Skeletal muscle tissue (tissue), 3 donors: ENCODE measurements around the gene LASP1NB.
A peak's percentile ranks its signal among the peaks of the same experiment; 100 is the strongest.
"Not testable (repeated sequence)": the region's sequence is repeated elsewhere in the genome, so short reads cannot be mapped to it uniquely, and the experiment has no call there.

Source experiments
- H3K27ac ChIP-seq: one replicate; pipeline ENCODE4 v1.7.0; 2013; ENCODE audit warnings: mild to moderate bottlenecking, low read depth, low read length, inconsistent platforms
- H3K27me3 ChIP-seq, 3 donors: one replicate each; pipeline ENCODE4 v1.7.0; 2013; ENCODE audit warnings: low read length in 3 of 3; ENCODE audit not compliant: control insufficient read depth in 3 of 3, insufficient read depth in 3 of 3
- H3K36me3 ChIP-seq, 3 donors: one replicate each; pipeline ENCODE4 v1.7.0; 2013; ENCODE audit warnings: low read length in 3 of 3; ENCODE audit not compliant: control insufficient read depth in 3 of 3, insufficient read depth in 3 of 3
- H3K4me1 ChIP-seq, 3 donors: one replicate each; pipeline ENCODE4 v1.7.0; 2013; ENCODE audit warnings: low read length in 3 of 3, mild to moderate bottlenecking in 3 of 3; ENCODE audit not compliant: control insufficient read depth in 3 of 3, insufficient read depth in 3 of 3
- H3K4me3 ChIP-seq, 3 donors: one replicate each; pipeline ENCODE4 v1.7.0; 2013; ENCODE audit warnings: low read length in 3 of 3
- H3K9ac ChIP-seq, 3 donors: one replicate each; pipeline ENCODE4 v1.7.0; 2013; ENCODE audit warnings: low read length in 3 of 3, mild to moderate bottlenecking in 3 of 3, moderate library complexity in 2 of 3, low read depth in 1 of 3
- H3K9me3 ChIP-seq, 3 donors: one replicate each; pipeline ENCODE4 v1.7.0; 2013; ENCODE audit warnings: low read length in 3 of 3; ENCODE audit not compliant: control insufficient read depth in 3 of 3
- donor health status: Osteomylitis.

The LASP1NB gene

GRCh38 chr17:38958326-38958725 lies 32.9 kb downstream of the LASP1NB start:
- no peaks in the 10 kb centered on the region for H3K4me1 ChIP-seq
- H3K4me3 ChIP-seq = no peak overlapping the region
- H3K9me3 ChIP-seq = no peaks in the 10 kb centered on the region
- H3K9ac ChIP-seq = no peak overlapping the region
- H3K36me3 ChIP-seq = no peaks in the 10 kb centered on the region
- no peak overlapping the region for H3K27ac ChIP-seq
- H3K27me3 ChIP-seq = no peaks in the 10 kb centered on the region

- no peak overlapping the region for H3K9ac ChIP-seq
- H3K4me1 ChIP-seq = no peaks in the 10 kb centered on the region
- no peaks in the 10 kb centered on the region for H3K9me3 ChIP-seq
- no peak overlapping the region for H3K27ac ChIP-seq
- no peaks in the 10 kb centered on the region for H3K27me3 ChIP-seq
- no peaks in the 10 kb centered on the region for H3K36me3 ChIP-seq
- H3K4me3 ChIP-seq = no peak overlapping the region
Observed at GRCh38 chr17:38958756-38959155, 33.3 kb downstream of the LASP1NB start.

GRCh38 chr17:38959508-38959907 lies 34.1 kb downstream of the LASP1NB start:
- Histone ChIP-seq H3K4me1 (no peaks in the 10 kb centered on the region), H3K9me3 (no peaks in the 10 kb centered on the region), H3K27ac (no peak overlapping the region), H3K36me3 (no peaks in the 10 kb centered on the region), H3K27me3 (no peaks in the 10 kb centered on the region), H3K9ac (no peak overlapping the region), H3K4me3 (no peak overlapping the region)

- Histone ChIP-seq H3K9ac (no peak overlapping the region), H3K27me3 (no peaks in the 10 kb centered on the region), H3K4me3 (no peak overlapping the region), H3K27ac (no peak overlapping the region), H3K9me3 (no peaks in the 10 kb centered on the region), H3K36me3 (no peaks in the 10 kb centered on the region), H3K4me1 (no peaks in the 10 kb centered on the region)
Observed at GRCh38 chr17:38960402-38960801, 35.0 kb downstream of the LASP1NB start.

- Histone ChIP-seq H3K9ac (no peak overlapping the region), H3K4me3 (no peak overlapping the region), H3K27ac (no peak overlapping the region), H3K27me3 (no peaks in the 10 kb centered on the region), H3K4me1 (no peaks in the 10 kb centered on the region), H3K9me3 (no peaks in the 10 kb centered on the region), H3K36me3 (no peaks in the 10 kb centered on the region)
Observed at GRCh38 chr17:38961413-38961812, 36.0 kb downstream of the LASP1NB start.

GRCh38 chr17:38967290-38967738 lies 41.9 kb downstream of the LASP1NB start, which contains the start of gene FBXO47:
Gene FBXO47, minus strand, starts transcription at chr17:38967403. Its CDS starts 4,378 bp downstream, at chr17:38963025.
- Histone ChIP-seq H3K9ac (peak within 1 kb of the TSS; percentile 67 to 83 (median 81)), H3K4me3 (peak within 1 kb of the TSS; percentile 68 to 77 (median 72)), H3K4me1 (peaks cover 0 to 4% (median 3%) of the 10 kb centered on the region in 3 donors), H3K27ac (peak within 1 kb of the TSS; percentile 69), H3K36me3 (no peaks in the 10 kb centered on the region), H3K9me3 (no peaks in the 10 kb centered on the region), H3K27me3 (peaks cover 0 to 4% (median 0%) of the 10 kb centered on the region in 3 donors)

- no peak overlapping the region for H3K9ac ChIP-seq
- H3K9me3 ChIP-seq = no peaks in the 10 kb centered on the region
- peaks cover 0 to 4% (median 3%) of the 10 kb centered on the region in 3 donors for H3K4me1 ChIP-seq
- H3K4me3 ChIP-seq = no peak overlapping the region
- peaks cover 0 to 4% (median 0%) of the 10 kb centered on the region in 3 donors for H3K27me3 ChIP-seq
- H3K27ac ChIP-seq = no peak overlapping the region
- H3K36me3 ChIP-seq = no peaks in the 10 kb centered on the region
Observed at GRCh38 chr17:38969281-38969680, 43.9 kb downstream of the LASP1NB start.

GRCh38 chr17:38970128-38970527 lies 44.7 kb downstream of the LASP1NB start:
- H3K27ac ChIP-seq = no peak overlapping the region
- H3K9me3 ChIP-seq = no peaks in the 10 kb centered on the region
- peaks cover 0 to 4% (median 0%) of the 10 kb centered on the region in 3 donors for H3K27me3 ChIP-seq
- H3K36me3 ChIP-seq = no peaks in the 10 kb centered on the region
- peaks cover 0 to 4% (median 3%) of the 10 kb centered on the region in 3 donors for H3K4me1 ChIP-seq
- no peak overlapping the region for H3K4me3 ChIP-seq
- no peak overlapping the region for H3K9ac ChIP-seq

GRCh38 chr17:38970804-38971203 lies 45.4 kb downstream of the LASP1NB start:
- Histone ChIP-seq H3K9ac (no peak overlapping the region), H3K36me3 (no peaks in the 10 kb centered on the region)

GRCh38 chr17:38976187-38976551 lies 50.8 kb downstream of the LASP1NB start:
- H3K4me3 ChIP-seq, H3K36me3 ChIP-seq, H3K27ac ChIP-seq, H3K4me1 ChIP-seq, H3K9ac ChIP-seq, H3K27me3 ChIP-seq, H3K9me3 ChIP-seq: not testable (repeated sequence)

More at GRCh38 chr17:38970804-38971203, 45.4 kb downstream of the LASP1NB start:
- Histone ChIP-seq H3K27me3 (peaks cover 0 to 4% (median 0%) of the 10 kb centered on the region in 3 donors), H3K9me3 (no peaks in the 10 kb centered on the region), H3K27ac (no peak overlapping the region), H3K4me1 (peaks cover 0 to 4% (median 3%) of the 10 kb centered on the region in 3 donors), H3K4me3 (no peak overlapping the region)
